Neural cell (in vitro differentiated cells): ENCODE results near the gene BNC1. TPM values are rescaled to one million over a fixed set of nuclear protein-coding genes. Genes with fewer than 3 reads are reported as not detected.

Experiments used
- H2AFZ ChIP-seq: fragments of 200-600, 300-800 bp; sonication (generic), shearing (Covaris generic); 2 replicates; pipeline ENCODE4 v1.6.0; 2014; ENCODE audit warnings: low read depth, mild to moderate bottlenecking, antibody characterized with exemption, low read length, moderate library complexity
- H3F3A ChIP-seq: fragments of 200-600 bp; shearing (Covaris generic); 2 replicates; pipeline ENCODE4 v1.6.1; 2016; ENCODE audit warnings: mild to moderate bottlenecking, moderate library complexity, mixed read lengths, antibody characterized with exemption, low read length; ENCODE audit not compliant: insufficient read depth, poor library complexity, severe bottlenecking
- H3K27ac ChIP-seq: fragments of 200-600, 300-800 bp; sonication (generic), shearing (Covaris generic); 2 replicates; pipeline ENCODE4 v1.5.1; 2014; ENCODE audit warnings: mild to moderate bottlenecking, low read length, moderate library complexity
- H3K27me3 ChIP-seq: fragments of 300-800, 200-600 bp; sonication (generic), shearing (Covaris generic); 2 replicates; pipeline ENCODE4 v1.6.0; 2014; ENCODE audit warnings: mild to moderate bottlenecking, low read depth, low read length, moderate library complexity; ENCODE audit not compliant: insufficient read depth
- H3K36me3 ChIP-seq: fragments of 300-800, 200-600 bp; sonication (generic), shearing (Covaris generic); 2 replicates; pipeline ENCODE4 v1.5.1; 2014; ENCODE audit warnings: mild to moderate bottlenecking, antibody characterized with exemption, low read length, moderate library complexity; ENCODE audit not compliant: insufficient read depth
- H3K4me2 ChIP-seq: fragments of 300-800, 200-600 bp; sonication (generic), shearing (Covaris generic); 2 replicates; pipeline ENCODE4 v1.6.0; 2014; ENCODE audit warnings: mild to moderate bottlenecking, low read length
- H3K4me3 ChIP-seq: fragments of 300-800, 200-600 bp; sonication (generic), shearing (Covaris generic); 2 replicates; pipeline ENCODE4 v1.5.1; 2014; ENCODE audit warnings: mild to moderate bottlenecking, low read length, moderate library complexity
- H3K79me2 ChIP-seq: fragments of 200-600 bp; shearing (Covaris generic); replicated peaks from 2 replicates; pipeline ENCODE4 v1.6.0; 2014; ENCODE audit warnings: mild to moderate bottlenecking, low read length, moderate library complexity; ENCODE audit not compliant: insufficient read depth
- H3K9ac ChIP-seq: fragments of 300-800, 200-600 bp; sonication (generic), shearing (Covaris generic); 2 replicates; pipeline ENCODE4 v1.6.1; 2016; ENCODE audit warnings: mild to moderate bottlenecking, low read length, mixed read lengths
- H3K9me2 ChIP-seq: fragments of 200-600 bp; shearing (Covaris generic); 2 replicates; pipeline ENCODE4 v1.6.1; 2016; ENCODE audit warnings: mild to moderate bottlenecking, low read length, mixed read lengths; ENCODE audit not compliant: insufficient read depth
- H3K9me3 ChIP-seq: fragments of 200-600, 300-800 bp; sonication (generic), shearing (Covaris generic); 2 replicates; pipeline ENCODE4 v1.6.1; 2016; ENCODE audit warnings: mild to moderate bottlenecking, mixed run types, low read length, moderate library complexity, mixed read lengths
- H4K20me1 ChIP-seq: fragments of 200-600 bp; shearing (Covaris generic); 2 replicates; pipeline ENCODE4 v1.6.1; 2016; ENCODE audit warnings: mild to moderate bottlenecking, mixed run types; ENCODE audit not compliant: insufficient read depth
- EP300 ChIP-seq: fragments of 450-650 bp; conservative IDR thresholded peaks from 2 replicates; pipeline ENCODE4 v1.6.1; 2014; ENCODE audit warnings: antibody characterized with exemption, mild to moderate bottlenecking, moderate library complexity; ENCODE audit not compliant: poor library complexity, severe bottlenecking
- EZH2 ChIP-seq: fragments of 200-600, 300-800 bp; shearing (Covaris generic), sonication (generic); IDR thresholded peaks from 2 replicates; pipeline ENCODE4 v1.6.1; 2014; ENCODE audit warnings: antibody characterized with exemption, low read length, borderline replicate concordance, mild to moderate bottlenecking; ENCODE audit not compliant: insufficient read depth, poor library complexity, severe bottlenecking
- POLR2AphosphoS5 ChIP-seq: IDR thresholded peaks from 2 replicates; pipeline ENCODE4 v1.6.1; 2012
- RAD21 ChIP-seq: fragments of 450-650 bp; conservative IDR thresholded peaks from 2 replicates; pipeline ENCODE4 v1.6.1; 2014; ENCODE audit warnings: antibody characterized with exemption, mild to moderate bottlenecking, moderate library complexity
- TAF1 ChIP-seq: IDR thresholded peaks from 2 replicates; pipeline ENCODE4 v1.6.1; 2012; ENCODE audit warnings: low read depth
- polyA plus RNA-seq: library from polyadenylated mRNA; depleted of rRNA; stranded (reverse); fragments of >200 nt; gene quantifications from 2 replicates; pipeline ENCODE4 v1.2.3, GENCODE V29; 2014
- TF ChIP-seq, protein P1 (sequence below): IDR thresholded peaks from 2 replicates; pipeline ENCODE4 v1.6.1; 2012; ENCODE audit warnings: borderline replicate concordance

The BNC1 gene
- polyA plus RNA-seq, 1 donor from 2014 or later = not detected

DNA sequence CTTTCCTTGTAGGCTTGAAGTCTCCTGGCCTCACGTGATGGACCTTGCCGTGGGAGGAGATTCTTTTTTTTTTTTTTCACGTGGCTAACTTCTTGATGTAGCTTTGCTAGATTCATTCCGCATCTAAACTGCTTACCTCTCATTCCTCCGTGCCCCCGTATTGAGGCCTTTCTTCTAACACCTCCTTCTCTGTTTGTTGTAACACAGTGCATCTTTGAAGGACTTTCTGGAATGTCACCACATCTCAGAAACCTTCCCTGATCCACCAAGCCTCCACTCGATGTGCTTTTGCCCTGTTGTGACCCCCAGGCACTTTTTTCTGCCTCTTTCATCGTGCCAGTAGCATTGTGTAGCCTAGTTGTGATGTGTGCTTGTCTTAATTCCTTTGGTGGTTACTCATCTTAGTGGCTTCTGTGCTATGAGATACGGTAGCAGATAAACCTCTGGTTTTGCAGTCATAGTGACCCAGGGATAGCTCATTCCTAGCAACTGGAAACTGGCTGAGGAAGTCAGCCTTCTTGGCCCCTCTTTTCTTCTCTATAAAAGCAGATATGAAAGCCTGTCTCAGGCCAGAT, 1.6 kb upstream of the BNC1 start:
- TF ChIP-seq RAD21 (no peak), EP300 (no peak), EZH2 (peak; percentile 38), POLR2AphosphoS5 (no peak)
- TF ChIP-seq, protein P1, sequence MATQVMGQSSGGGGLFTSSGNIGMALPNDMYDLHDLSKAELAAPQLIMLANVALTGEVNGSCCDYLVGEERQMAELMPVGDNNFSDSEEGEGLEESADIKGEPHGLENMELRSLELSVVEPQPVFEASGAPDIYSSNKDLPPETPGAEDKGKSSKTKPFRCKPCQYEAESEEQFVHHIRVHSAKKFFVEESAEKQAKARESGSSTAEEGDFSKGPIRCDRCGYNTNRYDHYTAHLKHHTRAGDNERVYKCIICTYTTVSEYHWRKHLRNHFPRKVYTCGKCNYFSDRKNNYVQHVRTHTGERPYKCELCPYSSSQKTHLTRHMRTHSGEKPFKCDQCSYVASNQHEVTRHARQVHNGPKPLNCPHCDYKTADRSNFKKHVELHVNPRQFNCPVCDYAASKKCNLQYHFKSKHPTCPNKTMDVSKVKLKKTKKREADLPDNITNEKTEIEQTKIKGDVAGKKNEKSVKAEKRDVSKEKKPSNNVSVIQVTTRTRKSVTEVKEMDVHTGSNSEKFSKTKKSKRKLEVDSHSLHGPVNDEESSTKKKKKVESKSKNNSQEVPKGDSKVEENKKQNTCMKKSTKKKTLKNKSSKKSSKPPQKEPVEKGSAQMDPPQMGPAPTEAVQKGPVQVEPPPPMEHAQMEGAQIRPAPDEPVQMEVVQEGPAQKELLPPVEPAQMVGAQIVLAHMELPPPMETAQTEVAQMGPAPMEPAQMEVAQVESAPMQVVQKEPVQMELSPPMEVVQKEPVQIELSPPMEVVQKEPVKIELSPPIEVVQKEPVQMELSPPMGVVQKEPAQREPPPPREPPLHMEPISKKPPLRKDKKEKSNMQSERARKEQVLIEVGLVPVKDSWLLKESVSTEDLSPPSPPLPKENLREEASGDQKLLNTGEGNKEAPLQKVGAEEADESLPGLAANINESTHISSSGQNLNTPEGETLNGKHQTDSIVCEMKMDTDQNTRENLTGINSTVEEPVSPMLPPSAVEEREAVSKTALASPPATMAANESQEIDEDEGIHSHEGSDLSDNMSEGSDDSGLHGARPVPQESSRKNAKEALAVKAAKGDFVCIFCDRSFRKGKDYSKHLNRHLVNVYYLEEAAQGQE = no peak
- Histone ChIP-seq H3K27me3 (peaks cover 60% of the 10 kb centered on the region), H3K9ac (no peak overlapping the region)

DNA sequence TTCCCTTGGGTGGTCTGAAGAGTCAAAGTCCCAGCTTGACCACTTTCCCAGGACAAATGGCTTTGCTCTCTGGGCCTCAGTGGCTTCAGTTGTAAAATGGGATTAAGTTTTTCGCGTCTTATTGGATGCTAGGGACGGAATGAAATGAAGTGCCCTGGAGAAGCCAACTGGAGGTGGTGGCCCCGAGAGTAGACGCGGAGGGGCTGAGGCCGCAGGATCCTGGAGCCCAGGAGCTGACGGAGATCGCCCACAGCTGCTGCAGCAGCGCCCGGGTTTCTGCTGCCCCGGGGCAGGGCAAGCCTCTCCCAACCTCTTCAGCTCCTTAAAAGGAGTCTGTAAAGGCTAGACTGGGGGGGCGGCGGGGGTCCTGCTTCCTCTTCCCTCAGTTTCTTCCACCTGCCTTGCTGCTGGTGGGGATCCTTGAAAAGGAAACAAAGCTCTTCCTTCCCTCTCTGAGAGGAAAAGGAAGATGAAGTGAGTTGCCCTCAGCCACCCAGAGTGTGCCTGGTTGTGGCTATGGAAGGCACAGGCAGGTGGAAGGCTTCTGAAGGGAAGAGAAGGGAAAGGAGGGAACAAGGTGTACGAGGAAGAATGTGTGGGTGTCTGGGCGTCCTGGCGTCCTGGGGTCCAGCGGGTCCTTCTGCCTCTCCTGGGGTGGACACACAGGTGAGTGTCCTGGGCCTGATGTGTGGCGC, 967 bp upstream of the BNC1 start:
- H2AFZ ChIP-seq = no peak overlapping the region
- H3K36me3 ChIP-seq = no peaks in the 10 kb centered on the region
- H3K9me2 ChIP-seq = no peaks in the 10 kb centered on the region
- no peaks in the 10 kb centered on the region for H3K9me3 ChIP-seq
- H3K27me3 ChIP-seq = peaks cover 66% of the 10 kb centered on the region
- no peak overlapping the region for H3K9ac ChIP-seq
- TF ChIP-seq EZH2 (peak; percentile 4), TAF1 (no peak)
- H4K20me1 ChIP-seq = no peaks in the 10 kb centered on the region
- H3F3A ChIP-seq = no peaks in the 10 kb centered on the region
- no peak overlapping the region for H3K4me3 ChIP-seq
- H3K4me2 ChIP-seq = no peak overlapping the region
- no peak overlapping the region for H3K27ac ChIP-seq
- no peaks in the 10 kb centered on the region for H3K79me2 ChIP-seq

More for the DNA sequence above, 1.6 kb upstream of the BNC1 start:
- Histone ChIP-seq H3K4me3 (no peak overlapping the region), H3K4me2 (no peak overlapping the region), H3F3A (no peaks in the 10 kb centered on the region), H3K27ac (no peak overlapping the region), H3K36me3 (no peaks in the 10 kb centered on the region), H3K9me3 (no peaks in the 10 kb centered on the region), H4K20me1 (no peaks in the 10 kb centered on the region), H2AFZ (no peak overlapping the region), H3K79me2 (no peaks in the 10 kb centered on the region), H3K9me2 (no peaks in the 10 kb centered on the region)

DNA sequence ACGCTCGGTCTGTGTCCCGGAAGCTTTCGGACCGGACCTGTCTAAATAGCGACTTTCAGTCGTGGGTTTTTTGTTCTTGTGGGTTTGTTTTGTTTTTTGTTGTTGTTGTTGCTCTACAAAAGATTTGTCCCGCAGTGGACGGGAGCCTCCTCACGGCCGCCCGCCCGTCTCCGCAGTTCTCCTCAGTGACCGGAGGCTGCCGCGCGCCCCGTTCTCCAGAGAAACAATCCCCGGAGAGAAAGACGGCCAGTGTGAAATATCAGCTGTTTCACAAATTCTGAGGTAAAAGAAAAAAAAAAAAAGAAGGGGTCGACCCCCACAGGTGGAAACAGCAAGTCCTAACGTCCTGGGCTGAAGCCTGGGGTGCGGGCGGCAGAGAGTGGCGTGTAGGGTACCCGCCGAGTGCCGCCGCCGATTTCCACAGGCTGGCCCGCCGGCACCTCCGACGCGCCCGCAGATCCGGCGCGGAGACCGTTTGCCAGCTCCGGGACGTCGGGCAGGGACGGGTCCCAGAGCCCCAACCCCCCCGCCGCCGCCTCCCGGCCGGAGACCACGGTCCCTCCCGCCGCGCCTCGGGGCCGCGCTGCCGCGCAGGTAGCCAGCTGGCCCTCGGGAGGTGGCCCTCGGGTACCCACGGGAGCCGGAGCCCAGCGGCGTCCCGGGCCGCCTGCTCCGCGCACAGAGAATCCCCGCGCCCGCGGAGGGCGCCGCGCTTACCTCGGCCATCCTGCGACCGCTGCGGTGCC, 478 bp downstream of the BNC1 start:
- no peaks in the 10 kb centered on the region for H3K79me2 ChIP-seq

More for the DNA sequence above, 478 bp downstream of the BNC1 start:
- H3K4me2 ChIP-seq = no peak overlapping the region
- peak; percentile 9 for TF ChIP-seq EZH2
- TF ChIP-seq, protein P1 = no peak
- peaks cover 81% of the 10 kb centered on the region for H3K27me3 ChIP-seq
- no peaks in the 10 kb centered on the region for H3K9me2 ChIP-seq
- no peaks in the 10 kb centered on the region for H3K9me3 ChIP-seq
- peak overlapping the region; percentile 62 for H3K4me3 ChIP-seq
- no peak overlapping the region for H2AFZ ChIP-seq
- H3K9ac ChIP-seq = no peak overlapping the region
- no peak overlapping the region for H3K27ac ChIP-seq
- no peaks in the 10 kb centered on the region for H3K36me3 ChIP-seq
- H4K20me1 ChIP-seq = no peaks in the 10 kb centered on the region
- no peaks in the 10 kb centered on the region for H3F3A ChIP-seq
